ENCODE data around the gene SYT2. TPM values are rescaled to one million over a fixed set of nuclear protein-coding genes. Genes with fewer than 3 reads are reported as not detected.

Gene SYT2
- total and polyA plus RNA-seq, 7 donors = 0.10 to 0.16 TPM; not detected in 5

GRCh38 chr1:202578565-202578964 is 131.7 kb downstream of the SYT2 start:
- WGBS, 2 donors = 61 to 69% methylated on average over 6 of the region's 6 CpGs
- H3K9me3 ChIP-seq = no peaks in the 10 kb centered on the region
- peaks cover 23 to 60% (median 31%) of the 10 kb centered on the region in 4 donors for H3K36me3 ChIP-seq
- H3K4me1 ChIP-seq = peaks cover 0 to 80% (median 69%) of the 10 kb centered on the region in 4 donors
- DNase-seq = no peak
- no peaks in the 10 kb centered on the region for H3K27me3 ChIP-seq
- intact Hi-C loops (cut with DNase I) = no loop called here
- H3K27ac ChIP-seq = peak overlapping the region; percentile 73 to 94 (median 85)
- no peak overlapping the region for H3K4me3 ChIP-seq
- TF ChIP-seq POLR2AphosphoS5 (IDR thresholded peaks at IDR 0.05) (peak; percentile 2 to 62 (median 36)), CTCF (IDR thresholded peaks at IDR 0.05) (no peak), EP300 (IDR thresholded peaks at IDR 0.05) (no peak)

GRCh38 chr1:202578001-202578504 is 132.2 kb downstream of the SYT2 start:
- intact Hi-C loops (cut with DNase I) = no loop called here
- TF ChIP-seq CTCF (IDR thresholded peaks at IDR 0.05) (no peak), POLR2AphosphoS5 (IDR thresholded peaks at IDR 0.05) (peak in 2 of 4 donors; percentile 27 to 59), EP300 (IDR thresholded peaks at IDR 0.05) (no peak)
- 71 to 82% methylated on average over 4 of the region's 4 CpGs for WGBS, 2 donors

GRCh38 chr1:202577381-202577780 is 132.9 kb downstream of the SYT2 start:
- WGBS, 2 donors = 70 to 81% methylated on average over 2 of the region's 2 CpGs
- Histone ChIP-seq H3K4me1 (peaks cover 0 to 90% (median 81%) of the 10 kb centered on the region in 4 donors), H3K27ac (peak overlapping the region; percentile 73 to 94 (median 85)), H3K36me3 (peaks cover 23 to 58% (median 39%) of the 10 kb centered on the region in 4 donors), H3K9me3 (no peaks in the 10 kb centered on the region), H3K4me3 (no peak overlapping the region), H3K27me3 (no peaks in the 10 kb centered on the region)
- peak in 1 of 4 donors; percentile 6 for TF ChIP-seq POLR2AphosphoS5 (IDR thresholded peaks at IDR 0.05)
- no peak for TF ChIP-seq POLR2A (IDR thresholded peaks at IDR 0.05)
- intact Hi-C loops (cut with DNase I) = no loop called here
- DNase-seq = no peak

More at GRCh38 chr1:202578001-202578504, 132.2 kb downstream of the SYT2 start:
- H3K36me3 ChIP-seq = peaks cover 18 to 58% (median 35%) of the 10 kb centered on the region in 4 donors
- no peaks in the 10 kb centered on the region for H3K9me3 ChIP-seq
- peaks cover 0 to 83% (median 74%) of the 10 kb centered on the region in 4 donors for H3K4me1 ChIP-seq
- DNase-seq = no peak
- H3K4me3 ChIP-seq = no peak overlapping the region
- no peaks in the 10 kb centered on the region for H3K27me3 ChIP-seq
- H3K27ac ChIP-seq = peak overlapping the region; percentile 73 to 94 (median 85)

GRCh38 chr1:202576816-202577215 is 133.4 kb downstream of the SYT2 start:
- peak overlapping the region; percentile 73 to 94 (median 85) for H3K27ac ChIP-seq
- TF ChIP-seq POLR2AphosphoS5 (IDR thresholded peaks at IDR 0.05) (peak in 2 of 4 donors; percentile 37), POLR2A (IDR thresholded peaks at IDR 0.05) (no peak)
- intact Hi-C loops (cut with DNase I) = no loop called here
- DNase-seq = no peak
- no peak overlapping the region for H3K4me3 ChIP-seq
- peaks cover 0 to 96% (median 87%) of the 10 kb centered on the region in 4 donors for H3K4me1 ChIP-seq
- no peaks in the 10 kb centered on the region for H3K9me3 ChIP-seq
- peaks cover 27 to 58% (median 40%) of the 10 kb centered on the region in 4 donors for H3K36me3 ChIP-seq
- WGBS, 2 donors = 75 to 91% methylated on average over 1 of the region's 1 CpG
- no peaks in the 10 kb centered on the region for H3K27me3 ChIP-seq

GRCh38 chr1:202575918-202576653 is 134.2 kb downstream of the SYT2 start:
- 78 to 89% methylated on average over 2 of the region's 2 CpGs for WGBS, 2 donors
- TF ChIP-seq POLR2AphosphoS5 (IDR thresholded peaks at IDR 0.05) (peak in 2 of 4 donors; percentile 16 to 50), POLR2A (IDR thresholded peaks at IDR 0.05) (no peak)
- Histone ChIP-seq H3K27ac (peak overlapping the region; percentile 73 to 94 (median 85)), H3K9me3 (no peaks in the 10 kb centered on the region), H3K36me3 (peaks cover 20 to 55% (median 35%) of the 10 kb centered on the region in 4 donors), H3K4me1 (peaks cover 0 to 100% (median 94%) of the 10 kb centered on the region in 4 donors), H3K27me3 (no peaks in the 10 kb centered on the region), H3K4me3 (no peak overlapping the region)
- intact Hi-C loops (cut with DNase I) = no loop called here
- no peak for DNase-seq

GRCh38 chr1:202572867-202573266 is 137.4 kb downstream of the SYT2 start:
- intact Hi-C loops (cut with DNase I) = loop anchor here (2.0 to 5.0 kb wide), 2 partner anchors 36 to 72 kb away; no protein-coding TSS in a partner anchor
- H3K36me3 ChIP-seq = peaks cover 16 to 74% (median 44%) of the 10 kb centered on the region in 4 donors

More at GRCh38 chr1:202572867-202573266, 137.4 kb downstream of the SYT2 start:
- no peaks in the 10 kb centered on the region for H3K9me3 ChIP-seq
- no peak overlapping the region for H3K4me3 ChIP-seq
- WGBS, 2 donors = 82 to 95% methylated on average over 1 of the region's 1 CpG
- peak overlapping the region; percentile 78 to 94 (median 85) for H3K27ac ChIP-seq
- TF ChIP-seq POLR2AphosphoS5 (IDR thresholded peaks at IDR 0.05) (peak in 2 of 4 donors; percentile 14 to 35), CTCF (IDR thresholded peaks at IDR 0.05) (no peak)
- H3K27me3 ChIP-seq = no peaks in the 10 kb centered on the region
- DNase-seq = no peak
- peaks cover 0 to 100% (median 98%) of the 10 kb centered on the region in 4 donors for H3K4me1 ChIP-seq
